Aorta (tissue), 5 donors: ENCODE data around the gene CLIC6. TPM values are rescaled to one million over a fixed set of nuclear protein-coding genes. Genes with fewer than 3 reads are reported as not detected.
A peak's percentile ranks its signal among the peaks of the same experiment; 100 is the strongest.
"Not testable (repeated sequence)": the region's sequence is repeated elsewhere in the genome, so short reads cannot be mapped to it uniquely, and the experiment has no call there.

Experiments
- ATAC-seq: fragments of 200-7000 bp; cut with Tn5 transposase; one replicate; pipeline ENCODE4 v1.9.1; 2022; ENCODE audit warnings: moderate library complexity; ENCODE audit not compliant: low FRiP score
- DNase-seq, 2 donors: peaks; one replicate each; pipeline ENCODE4 v3.0.0-alpha.2; 2020
- H3K27ac ChIP-seq, 2 donors: one replicate each; pipeline ENCODE4 v1.5.1; 2013; ENCODE audit warnings: low read length in 2 of 2, mild to moderate bottlenecking in 2 of 2, moderate library complexity in 2 of 2, control low read depth in 1 of 2, inconsistent platforms in 1 of 2, low read depth in 1 of 2
- H3K27me3 ChIP-seq, 2 donors: one replicate each; pipeline ENCODE4 v1.6.1; 2013; ENCODE audit warnings: control low read depth in 1 of 2, low read length in 1 of 2, mild to moderate bottlenecking in 1 of 2, moderate library complexity in 1 of 2; ENCODE audit not compliant: insufficient read depth in 2 of 2, control insufficient read depth in 1 of 2
- H3K36me3 ChIP-seq, 2 donors: one replicate each; pipeline ENCODE4 v1.6.1; 2013; ENCODE audit warnings: control low read depth in 1 of 2, low read length in 1 of 2, mild to moderate bottlenecking in 1 of 2; ENCODE audit not compliant: insufficient read depth in 2 of 2, control insufficient read depth in 1 of 2
- H3K4me1 ChIP-seq, 2 donors: one replicate each; pipeline ENCODE4 v1.6.1; 2013; ENCODE audit warnings: low read length in 2 of 2, control low read depth in 1 of 2, mild to moderate bottlenecking in 1 of 2, moderate library complexity in 1 of 2; ENCODE audit not compliant: insufficient read depth in 2 of 2, control insufficient read depth in 1 of 2
- H3K4me3 ChIP-seq, 2 donors: one replicate each; pipeline ENCODE4 v1.5.1; 2013; ENCODE audit warnings: low read length in 2 of 2, control low read depth in 1 of 2, mild to moderate bottlenecking in 1 of 2
- H3K9me3 ChIP-seq: one replicate; pipeline ENCODE4 v1.6.1; 2013; ENCODE audit warnings: mild to moderate bottlenecking, low read length; ENCODE audit not compliant: control insufficient read depth
- WGBS, 2 donors: extraction: QIAGEN DNeasy Blood & Tissue Kit; methylation state at CpG; one replicate each; pipeline ENCODE4 v1.1.7; 2013; 5-methylcytosine and 5-hydroxymethylcytosine counted together
- intact Hi-C, 2 donors: fragments of 100-400 bp; cut with DNase I; formaldehyde crosslinking; loops; one replicate each; pipeline versions ENCODE4 v1.14.2 to v1.15.0; 2022
- polyA plus RNA-seq, 2 donors: library from polyadenylated mRNA; stranded (reverse); fragments of 200-250 nt; gene quantifications; one replicate each; pipeline ENCODE4 v1.2.3, GENCODE V29; 2013
- total RNA-seq, 2 donors: library from RNA; stranded (reverse); fragmentation: NEBNext Ultra II Directional; extraction: Animal tissue kit (Norgen Biotek cat#: 25700); gene quantifications; one replicate each; pipeline ENCODE4 v1.2.1, GENCODE V29; 2021
- donor health status: healthy with polysubstance abuse.
- donor health status: Bipolar disorder and iron deficiency.
- donor health status: DM: no; HTN: no; CAD: no.
- donor health status: DM: no; HTN: no; CAD: no.
- donor health status: DM: yes; HTN: yes; CAD: no.

CLIC6 gene
- total and polyA plus RNA-seq, 4 donors = 1.4 to 7.7 (median 2.6) TPM

DNA sequence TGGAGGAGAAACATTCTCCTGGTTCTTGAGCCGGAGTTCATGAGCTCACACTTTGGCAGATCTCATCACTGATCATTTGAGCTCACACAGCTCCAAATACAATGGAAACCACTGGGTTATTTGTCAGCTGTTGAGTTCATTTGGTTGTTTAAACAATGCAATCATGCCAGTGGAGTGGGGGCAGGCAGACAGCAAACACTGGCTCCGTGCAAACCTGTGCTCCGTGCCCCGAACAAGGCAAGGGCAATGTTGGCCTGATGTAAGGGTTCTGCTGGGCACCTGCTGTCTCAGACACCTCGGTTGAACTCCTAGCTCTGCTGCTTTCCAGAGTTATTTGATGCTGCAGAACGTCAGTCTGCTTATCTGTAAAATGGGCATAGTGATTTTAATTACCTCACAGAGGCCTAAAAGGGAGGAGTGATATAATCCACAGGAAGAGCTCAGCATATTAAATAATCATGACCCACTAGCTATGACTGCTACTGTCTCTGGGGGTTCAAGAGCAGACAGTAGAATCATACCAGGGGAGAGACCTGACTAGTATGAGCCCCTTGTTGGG, 20.0 kb upstream of the CLIC6 start:
- peaks cover 6% of the 10 kb centered on the region for H3K9me3 ChIP-seq
- DNase-seq (no peak), ATAC-seq (no peak)
- intact Hi-C loops = no loop called here
- H3K4me3 ChIP-seq = no peak overlapping the region
- no peak overlapping the region for H3K27ac ChIP-seq
- H3K27me3 ChIP-seq = no peaks in the 10 kb centered on the region
- H3K4me1 ChIP-seq = no peaks in the 10 kb centered on the region
- no peaks in the 10 kb centered on the region for H3K36me3 ChIP-seq
- WGBS, 2 donors = 76 to 81% methylated on average over 6 of the region's 6 CpGs

DNA sequence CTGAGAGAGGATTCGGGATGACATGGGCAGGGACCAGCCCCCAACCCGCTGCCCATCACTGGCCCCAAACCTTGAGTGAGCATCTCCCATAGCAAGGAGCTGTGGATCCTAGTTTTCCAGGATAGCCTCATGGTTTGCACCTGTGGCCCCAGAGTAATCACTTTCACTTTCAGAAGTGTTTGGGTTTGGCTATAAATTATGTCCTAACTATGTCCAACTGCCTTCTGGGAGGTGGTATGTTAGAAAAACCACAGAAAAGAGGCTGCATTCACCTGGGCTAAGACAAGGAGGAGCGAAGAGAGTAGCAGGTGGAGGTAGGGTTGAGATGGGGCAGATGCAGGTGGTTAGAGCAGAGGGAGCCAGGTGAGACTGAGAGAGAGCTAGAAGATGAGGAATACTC, 19.4 kb upstream of the CLIC6 start:
- Histone ChIP-seq H3K9me3 (peaks cover 7% of the 10 kb centered on the region), H3K36me3 (no peaks in the 10 kb centered on the region), H3K27ac (no peak overlapping the region), H3K4me1 (no peaks in the 10 kb centered on the region), H3K4me3 (no peak overlapping the region), H3K27me3 (no peaks in the 10 kb centered on the region)
- ATAC-seq = no peak
- intact Hi-C loops = no loop called here
- 89 to 92% methylated on average over 3 of the region's 3 CpGs for WGBS, 2 donors
- DNase-seq = no peak

DNA sequence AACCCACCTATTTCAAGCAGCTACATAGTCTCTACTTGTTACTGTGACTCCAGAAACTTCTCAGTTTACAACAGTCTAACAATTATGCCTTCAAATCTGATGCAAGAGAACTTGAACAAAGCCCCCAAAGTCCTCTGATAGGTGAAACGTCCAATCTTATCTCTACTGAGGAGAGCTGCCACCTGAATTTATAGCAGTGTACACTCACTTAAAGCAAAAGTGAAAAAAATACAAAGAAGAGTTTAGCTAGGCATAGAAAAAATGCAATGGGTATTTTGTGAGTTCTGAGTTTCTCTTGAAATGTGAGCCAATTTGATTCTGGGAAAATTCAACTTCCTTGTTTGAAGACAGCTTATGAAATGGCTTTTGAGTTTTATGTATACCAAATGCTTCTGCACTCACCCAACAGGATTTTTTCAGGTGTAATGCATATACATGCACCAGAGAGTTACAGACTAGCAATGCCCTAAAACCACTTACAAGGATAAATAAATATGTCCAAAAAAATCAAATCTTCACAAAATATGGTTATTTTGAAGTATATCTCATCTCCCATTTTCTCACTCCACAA, 17.8 kb upstream of the CLIC6 start:
- peaks cover 7% of the 10 kb centered on the region for H3K9me3 ChIP-seq
- DNase-seq = no peak
- no peaks in the 10 kb centered on the region for H3K4me1 ChIP-seq
- no peak overlapping the region for H3K4me3 ChIP-seq
- H3K36me3 ChIP-seq = no peaks in the 10 kb centered on the region
- intact Hi-C loops = no loop called here
- no peaks in the 10 kb centered on the region for H3K27me3 ChIP-seq
- no peak overlapping the region for H3K27ac ChIP-seq
- WGBS, 2 donors = 15 to 26% methylated on average over 1 of the region's 1 CpG
- ATAC-seq = no peak

DNA sequence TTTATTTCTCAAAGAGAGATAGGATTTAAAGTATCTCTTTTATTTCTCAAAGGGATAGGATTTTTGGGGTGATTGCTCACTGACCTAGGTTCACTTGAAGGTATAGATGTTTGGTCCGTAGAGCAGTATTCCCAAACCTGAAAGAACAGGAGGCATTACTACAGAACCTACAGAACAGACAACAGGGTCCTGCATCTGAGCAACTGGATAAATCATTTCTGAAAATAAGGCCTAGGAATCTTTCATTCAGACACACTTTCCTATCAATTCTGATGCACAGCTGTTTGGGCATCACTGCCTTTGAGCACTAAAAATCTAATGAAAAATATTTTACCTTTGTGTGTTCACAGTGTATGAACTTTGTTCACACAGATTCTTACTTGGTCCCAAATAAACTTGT, 17.2 kb upstream of the CLIC6 start:
- Histone ChIP-seq H3K27me3 (no peaks in the 10 kb centered on the region), H3K9me3 (peaks cover 7% of the 10 kb centered on the region), H3K4me1 (no peaks in the 10 kb centered on the region), H3K27ac (no peak overlapping the region), H3K4me3 (peak overlapping the region in 1 of 2 donors; percentile 14), H3K36me3 (no peaks in the 10 kb centered on the region)
- DNase-seq = no peak
- no peak for ATAC-seq
- intact Hi-C loops = no loop called here
- WGBS, 2 donors = 85 to 94% methylated on average over 1 of the region's 1 CpG

DNA sequence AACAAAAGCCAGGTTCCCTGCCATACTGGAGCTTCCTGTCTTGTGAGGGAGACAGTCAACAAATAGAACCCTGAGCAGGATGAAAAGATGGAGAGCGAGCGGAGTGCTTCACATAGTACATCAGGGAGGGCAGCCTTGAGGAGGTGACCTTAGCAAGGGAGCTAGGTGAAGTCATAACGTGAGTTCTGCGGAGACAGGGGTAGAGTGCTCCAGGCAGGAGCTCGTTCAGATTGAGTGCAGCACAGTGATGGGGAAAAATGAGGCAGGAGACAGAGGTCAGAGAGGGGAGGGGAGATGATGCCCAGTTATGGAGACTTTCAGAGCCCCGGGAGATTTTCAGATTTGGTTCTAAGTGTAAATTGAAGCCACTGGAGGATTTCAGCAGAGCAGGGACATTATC, 15.3 kb upstream of the CLIC6 start:
- H3K4me1 ChIP-seq = no peaks in the 10 kb centered on the region
- ATAC-seq (no peak), DNase-seq (no peak)
- intact Hi-C loops = no loop called here
- H3K4me3 ChIP-seq = no peak overlapping the region
- WGBS, 2 donors = 85 to 86% methylated on average over 6 of the region's 6 CpGs
- peaks cover 0 to 2% of the 10 kb centered on the region in 2 donors for H3K27me3 ChIP-seq
- peaks cover 7% of the 10 kb centered on the region for H3K9me3 ChIP-seq
- no peaks in the 10 kb centered on the region for H3K36me3 ChIP-seq
- no peak overlapping the region for H3K27ac ChIP-seq

DNA sequence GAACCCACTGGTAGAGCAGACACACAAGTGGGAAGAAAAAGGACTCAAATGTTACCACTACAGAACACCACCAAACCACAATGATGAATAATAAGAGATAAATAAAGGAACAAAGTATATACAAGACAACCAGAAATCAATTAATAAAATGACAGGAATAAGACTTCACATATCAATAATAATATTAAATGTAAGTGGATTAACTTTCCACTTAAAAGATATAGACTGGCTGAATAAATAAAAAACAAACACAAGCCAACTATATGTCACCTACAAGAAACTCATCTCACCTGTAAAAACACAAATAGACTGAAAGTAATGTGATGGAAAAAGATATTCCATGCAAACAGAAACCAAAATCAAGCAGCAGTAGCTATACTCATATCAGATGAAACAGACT, 6.9 kb upstream of the CLIC6 start:
- H3K4me3 ChIP-seq = no peak overlapping the region
- no peak overlapping the region for H3K27ac ChIP-seq
- no peaks in the 10 kb centered on the region for H3K36me3 ChIP-seq
- no peak for ATAC-seq
- DNase-seq = no peak
- intact Hi-C loops = no loop called here
- peaks cover 5% of the 10 kb centered on the region for H3K9me3 ChIP-seq
- H3K4me1 ChIP-seq = no peaks in the 10 kb centered on the region
- H3K27me3 ChIP-seq = peaks cover 0 to 2% of the 10 kb centered on the region in 2 donors

DNA sequence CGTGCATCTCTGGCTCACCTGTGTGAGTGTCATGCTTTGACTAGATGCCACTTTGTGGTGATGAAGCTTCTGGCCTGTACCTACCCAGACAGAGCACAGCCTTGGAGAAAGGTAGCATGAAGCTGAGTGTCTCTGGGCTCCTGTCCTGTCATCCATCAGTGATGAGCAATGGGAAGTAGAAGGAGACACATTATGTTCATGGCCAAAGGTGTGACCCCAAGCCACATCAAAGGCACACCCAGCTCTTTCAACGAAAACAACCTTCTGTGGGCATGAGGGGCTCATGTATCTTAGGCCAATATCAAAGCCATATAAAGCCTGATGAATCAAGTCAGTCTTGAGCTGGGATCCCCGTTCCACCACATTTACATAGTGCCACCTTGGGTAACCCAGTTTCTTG, 1.0 kb upstream of the CLIC6 start:
- H3K27ac ChIP-seq = no peak overlapping the region
- intact Hi-C loops = no loop called here
- peaks cover 0 to 4% of the 10 kb centered on the region in 2 donors for H3K27me3 ChIP-seq
- DNase-seq (no peak), ATAC-seq (no peak)
- no peak overlapping the region for H3K4me3 ChIP-seq
- H3K4me1 ChIP-seq = no peaks in the 10 kb centered on the region
- no peaks in the 10 kb centered on the region for H3K9me3 ChIP-seq
- WGBS, 2 donors = 85 to 89% methylated on average over 3 of the region's 3 CpGs
- no peaks in the 10 kb centered on the region for H3K36me3 ChIP-seq

DNA sequence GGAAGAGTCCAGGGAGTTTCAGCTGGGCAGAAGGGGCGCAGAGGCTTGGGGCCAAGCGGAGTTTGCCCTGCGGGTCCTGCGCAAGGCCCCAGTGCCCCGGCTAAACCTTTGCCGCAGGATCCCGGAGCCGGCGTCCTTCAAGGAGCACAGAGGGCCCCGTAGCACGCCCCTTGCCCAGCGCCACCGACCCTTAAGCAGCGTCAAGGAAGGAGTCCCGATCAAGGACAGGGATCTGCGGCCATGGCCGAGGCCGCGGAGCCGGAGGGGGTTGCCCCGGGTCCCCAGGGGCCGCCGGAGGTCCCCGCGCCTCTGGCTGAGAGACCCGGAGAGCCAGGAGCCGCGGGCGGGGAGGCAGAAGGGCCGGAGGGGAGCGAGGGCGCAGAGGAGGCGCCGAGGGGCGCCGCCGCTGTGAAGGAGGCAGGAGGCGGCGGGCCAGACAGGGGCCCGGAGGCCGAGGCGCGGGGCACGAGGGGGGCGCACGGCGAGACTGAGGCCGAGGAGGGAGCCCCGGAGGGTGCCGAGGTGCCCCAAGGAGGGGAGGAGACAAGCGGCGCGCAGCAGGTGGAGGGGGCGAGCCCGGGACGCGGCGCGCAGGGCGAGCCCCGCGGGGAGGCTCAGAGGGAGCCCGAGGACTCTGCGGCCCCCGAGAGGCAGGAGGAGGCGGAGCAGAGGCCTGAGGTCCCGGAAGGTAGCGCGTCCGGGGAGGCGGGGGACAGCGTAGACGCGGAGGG, 520 bp downstream of the CLIC6 start:
- peak overlapping the region in 1 of 2 donors; percentile 25 for H3K4me3 ChIP-seq
- no peaks in the 10 kb centered on the region for H3K9me3 ChIP-seq
- ATAC-seq (no peak), DNase-seq (peak in 1 of 2 donors; percentile 81)
- H3K4me1 ChIP-seq = no peaks in the 10 kb centered on the region
- no peaks in the 10 kb centered on the region for H3K36me3 ChIP-seq
- no peak overlapping the region for H3K27ac ChIP-seq
- peaks cover 0 to 4% of the 10 kb centered on the region in 2 donors for H3K27me3 ChIP-seq
- intact Hi-C loops = no loop called here
- 1 to 2% methylated on average over 54 to 74 of the region's 74 CpGs for WGBS, 2 donors

DNA sequence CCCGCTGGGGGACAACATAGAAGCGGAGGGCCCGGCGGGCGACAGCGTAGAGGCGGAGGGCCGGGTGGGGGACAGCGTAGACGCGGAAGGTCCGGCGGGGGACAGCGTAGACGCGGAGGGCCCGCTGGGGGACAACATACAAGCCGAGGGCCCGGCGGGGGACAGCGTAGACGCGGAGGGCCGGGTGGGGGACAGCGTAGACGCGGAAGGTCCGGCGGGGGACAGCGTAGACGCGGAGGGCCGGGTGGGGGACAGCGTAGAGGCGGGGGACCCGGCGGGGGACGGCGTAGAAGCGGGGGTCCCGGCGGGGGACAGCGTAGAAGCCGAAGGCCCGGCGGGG, 1.1 kb downstream of the CLIC6 start:
- H3K36me3 ChIP-seq, H3K4me1 ChIP-seq, intact Hi-C loops, H3K27me3 ChIP-seq, H3K27ac ChIP-seq, H3K9me3 ChIP-seq, DNase-seq: not testable (repeated sequence)
- 0 to 1% methylated on average over 12 to 46 of the region's 46 CpGs for WGBS, 2 donors
- ATAC-seq = peak; percentile 13
- H3K4me3 ChIP-seq = peak overlapping the region in 1 of 2 donors; percentile 25
